Lung (tissue), 16 donors: ENCODE results near the gene ZNF287. TPM values are rescaled to one million over a fixed set of nuclear protein-coding genes. Genes with fewer than 3 reads are reported as not detected.

Experiments used
- ATAC-seq: fragments of 200-7000 bp; cut with Tn5 transposase; one replicate; pipeline ENCODE4 v1.9.1; 2020; ENCODE audit warnings: moderate number of reproducible peaks; ENCODE audit not compliant: insufficient read depth, low FRiP score
- DNase-seq, 3 donors: peaks; one replicate each; pipeline ENCODE4 v3.0.0-alpha.2; 2013 to 2017
- H3K27ac ChIP-seq, 2 donors: one replicate each; pipeline ENCODE4 v1.5.1; 2013; ENCODE audit warnings: mild to moderate bottlenecking in 2 of 2, moderate library complexity in 2 of 2, control low read depth in 1 of 2, inconsistent platforms in 1 of 2, low read depth in 1 of 2, low read length in 1 of 2
- H3K27me3 ChIP-seq, 3 donors: one replicate each; pipeline ENCODE4 v1.5.1; 2013; ENCODE audit warnings: low read length in 2 of 3; ENCODE audit not compliant: control insufficient read depth in 3 of 3, insufficient read depth in 3 of 3
- H3K36me3 ChIP-seq, 4 donors: one replicate each; pipeline ENCODE4 v1.5.1; 2013; ENCODE audit warnings: low read length in 4 of 4, mild to moderate bottlenecking in 1 of 4, moderate library complexity in 1 of 4; ENCODE audit not compliant: control insufficient read depth in 4 of 4, insufficient read depth in 4 of 4
- H3K4me1 ChIP-seq, 5 donors: one replicate each; pipeline ENCODE4 v1.5.1; 2013; ENCODE audit warnings: low read length in 5 of 5, mild to moderate bottlenecking in 2 of 5, moderate library complexity in 1 of 5; ENCODE audit not compliant: control insufficient read depth in 5 of 5, insufficient read depth in 5 of 5
- H3K4me3 ChIP-seq: one replicate; pipeline ENCODE4 v1.5.1; 2013; ENCODE audit warnings: mild to moderate bottlenecking, control low read depth, moderate library complexity
- H3K9ac ChIP-seq, 2 donors: one replicate each; pipeline ENCODE4 v1.5.1; 2013; ENCODE audit warnings: low read length in 2 of 2, control low read depth in 1 of 2; ENCODE audit not compliant: insufficient read depth in 1 of 2
- H3K9me3 ChIP-seq, 4 donors: one replicate each; pipeline ENCODE4 v1.5.1; 2013; ENCODE audit warnings: low read length in 3 of 4, mild to moderate bottlenecking in 1 of 4, moderate library complexity in 1 of 4; ENCODE audit not compliant: control insufficient read depth in 4 of 4, insufficient read depth in 3 of 4
- CTCF ChIP-seq: IDR thresholded peaks from 2 replicates; pipeline ENCODE4 v1.5.1; 2012; ENCODE audit warnings: mild to moderate bottlenecking; ENCODE audit errors: control extremely low read depth, extremely low read depth
- WGBS, 2 donors: extraction: QIAGEN DNeasy Blood & Tissue Kit; methylation state at CpG; one replicate each; pipeline ENCODE4 v1.1.7; 2013; 5-methylcytosine and 5-hydroxymethylcytosine counted together
- long read RNA-seq, 5 donors: transcript quantifications; one replicate each; lab custom pipeline, GENCODE V29; 2026
- polyA plus RNA-seq, 2 donors: library from polyadenylated mRNA; stranded (reverse); fragments of 200-250 nt; gene quantifications; one replicate each; pipeline ENCODE4 v1.2.1, GENCODE V29; 2013
- total RNA-seq, 2 donors: library from RNA; depleted of rRNA in 1 of 2; stranded (reverse); fragments of >200 nt in 1 of 2; gene quantifications; one replicate each; pipeline ENCODE4 v1.2.1, GENCODE V29; 2014 to 2021
- donor health status: control.
- donor health status: control.
- donor health status: Bipolar disorder and iron deficiency.
- donor health status: healthy.
- donor health status: DM: yes; HTN: yes; CAD: no.

Gene ZNF287
- 1 to 10 TPM; 5.4 to 6.6 TPM for total RNA-seq
- 1 to 10 TPM; 2.7 to 4.6 TPM for polyA plus RNA-seq
- long read RNA-seq, donor 1, partial matches to known transcripts = 0 of 2 reads
- long read RNA-seq, donor 1, other reads (novel, unspliced or antisense) = 0 of 2 reads
- long read RNA-seq, donor 2 = 0 reads
- long read RNA-seq, donor 3, partial matches to known transcripts = 0 of 2 reads
- long read RNA-seq, donor 3, other reads (novel, unspliced or antisense) = 0 of 2 reads
- long read RNA-seq, donor 4, partial matches to known transcripts = 0 of 2 reads
- long read RNA-seq, donor 4, other reads (novel, unspliced or antisense) = 0 of 2 reads
- long read RNA-seq, donor 5, partial matches to known transcripts = 0 of 1 reads
- long read RNA-seq, donor 5, other reads (novel, unspliced or antisense) = 0 of 1 reads

- Histone ChIP-seq H3K36me3 (peaks cover 0 to 9% (median 2%) of the 10 kb centered on the region in 4 donors), H3K4me1 (peaks cover 0 to 7% (median 3%) of the 10 kb centered on the region in 5 donors), H3K9me3 (no peaks in the 10 kb centered on the region), H3K27ac (peak within 1 kb of the TSS; percentile 66 to 69), H3K27me3 (no peaks in the 10 kb centered on the region), H3K4me3 (peak within 1 kb of the TSS; percentile 89), H3K9ac (peak within 1 kb of the TSS in 1 of 2 donors; percentile 17)
- peak; percentile 91 to 95 (median 93) for DNase-seq
- peak; percentile 97 for ATAC-seq
- 3 to 4% methylated on average over 67 to 77 of the region's 77 CpGs for WGBS, 2 donors
- no peak for TF ChIP-seq CTCF
Observed at GRCh38 chr17:16568541-16569357, at the start of gene ZNF287. TSS of gene ZNF287 (minus strand) at chr17:16569204. CDS start at chr17:16567731, 1,473 bp downstream.

GRCh38 chr17:16617481-16618060, 48.6 kb upstream of the ZNF287 start:
- Histone ChIP-seq H3K4me3 (no peak overlapping the region), H3K27ac (no peak overlapping the region), H3K36me3 (peaks cover 0 to 11% (median 4%) of the 10 kb centered on the region in 4 donors), H3K27me3 (no peaks in the 10 kb centered on the region), H3K4me1 (no peaks in the 10 kb centered on the region), H3K9ac (no peak overlapping the region), H3K9me3 (peaks cover 4 to 26% (median 19%) of the 10 kb centered on the region in 4 donors)
- no peak for TF ChIP-seq CTCF
- DNase-seq (no peak), ATAC-seq (no peak)
- WGBS, 2 donors = 95% methylated on average over 53 of the region's 53 CpGs

- no peak overlapping the region for H3K9ac ChIP-seq
- H3K27ac ChIP-seq = no peak overlapping the region
- no peak overlapping the region for H3K4me3 ChIP-seq
- ATAC-seq (no peak), DNase-seq (no peak)
- no peak for TF ChIP-seq CTCF
- no peaks in the 10 kb centered on the region for H3K27me3 ChIP-seq
- no peaks in the 10 kb centered on the region for H3K4me1 ChIP-seq
- H3K36me3 ChIP-seq = no peaks in the 10 kb centered on the region
- 77 to 83% methylated on average over 5 of the region's 5 CpGs for WGBS, 2 donors
- peaks cover 0 to 3% (median 0%) of the 10 kb centered on the region in 4 donors for H3K9me3 ChIP-seq
Observed at GRCh38 chr17:16599537-16599936, 30.5 kb upstream of the ZNF287 start.
